GM12801 (cell line): ENCODE data around the gene MINDY4.

Experiments
- CTCF ChIP-seq: IDR thresholded peaks from one replicate; pipeline ENCODE4 v1.5.1; 2011; ENCODE audit warnings: control low read depth; ENCODE audit not compliant: insufficient read length; ENCODE audit errors: extremely low read depth

MINDY4 gene

GRCh38 chr7:30903146-30903545 is 131.9 kb downstream of the MINDY4 start:
- no peak for TF ChIP-seq CTCF

GRCh38 chr7:30904561-30904960 is 133.3 kb downstream of the MINDY4 start:
- no peak for TF ChIP-seq CTCF

GRCh38 chr7:30905078-30906012 is 134.1 kb downstream of the MINDY4 start:
- no peak for TF ChIP-seq CTCF

- no peak for TF ChIP-seq CTCF
Measured at GRCh38 chr7:30906014-30906413, 134.8 kb downstream of the MINDY4 start.

GRCh38 chr7:30906515-30907240 is 135.5 kb downstream of the MINDY4 start:
- no peak for TF ChIP-seq CTCF

GRCh38 chr7:30907527-30908267 is 136.5 kb downstream of the MINDY4 start:
- no peak for TF ChIP-seq CTCF

GRCh38 chr7:30908681-30909080 is 137.5 kb downstream of the MINDY4 start:
- no peak for TF ChIP-seq CTCF
